ENCODE measurements around the gene YBX2.

- TF ChIP-seq CTCF (IDR thresholded peaks at IDR 0.05) (no peak), POLR2A (IDR thresholded peaks at IDR 0.05) (peak in 2 of 3 donors; percentile 36 to 39)
These were observed 21.3 kb upstream of the YBX2 start for GRCh38 chr17:7315570-7316235.

All from body of pancreas (tissue), 4 donors.